ENCODE data around the gene FIGNL2.

Gene FIGNL2

DNA sequence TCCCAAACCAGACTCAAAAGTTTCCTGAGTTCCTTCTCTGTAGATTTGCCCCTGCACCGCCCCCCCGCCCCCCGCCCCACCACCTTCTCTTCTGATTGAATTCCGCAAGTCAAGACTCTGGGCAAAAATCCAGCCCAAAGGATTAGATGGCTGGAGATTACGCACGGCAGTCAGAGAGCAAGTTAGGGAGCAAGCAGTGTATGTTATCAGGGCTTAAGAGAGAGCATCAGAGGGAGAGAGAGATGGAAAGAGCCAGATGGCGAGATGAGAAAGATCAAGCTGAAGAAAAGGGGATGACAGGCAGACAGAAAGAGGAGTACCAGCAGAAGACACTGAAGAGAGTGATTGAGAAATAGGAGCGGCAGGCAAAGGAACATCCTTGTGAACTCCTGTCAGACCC is 25.5 kb upstream of the FIGNL2 start:
- DNase-seq (ENCODE audit: low read depth in 3 of 3), result no peak

DNA sequence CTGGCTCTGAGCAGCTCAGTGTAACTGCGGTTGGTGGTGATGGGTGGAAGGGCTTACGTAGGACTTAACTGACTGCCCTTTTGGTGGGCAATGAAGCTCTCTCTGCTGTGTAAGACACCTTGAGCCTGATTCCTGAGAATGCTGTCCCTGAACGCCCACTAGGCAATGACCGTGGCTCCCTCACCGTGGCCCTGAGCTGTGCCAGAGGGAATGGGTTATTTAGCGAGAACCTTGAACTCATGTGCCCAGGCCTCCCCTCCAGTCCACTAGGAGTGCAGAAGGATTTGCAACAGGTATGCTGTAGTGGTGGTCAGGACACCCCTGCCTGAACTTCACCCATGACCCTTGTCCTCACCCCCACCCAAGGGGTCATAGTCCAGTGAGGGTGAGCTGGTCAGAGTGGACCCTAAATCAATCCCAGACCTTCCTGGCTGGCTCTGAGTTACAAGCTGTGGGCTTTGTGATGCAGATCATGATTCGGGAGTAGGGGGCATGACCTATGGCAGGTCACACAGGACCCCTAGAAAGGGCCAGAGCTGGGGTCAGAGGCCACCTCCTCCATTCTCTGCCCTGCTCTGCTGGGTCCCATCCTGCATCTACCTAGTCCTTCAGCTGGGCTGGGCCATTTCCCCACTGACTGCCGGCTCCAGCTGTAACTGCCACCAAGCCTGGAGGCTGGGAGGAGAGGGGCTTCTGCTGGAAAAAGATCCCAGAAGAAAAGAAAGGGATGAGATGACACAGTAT is 24.9 kb upstream of the FIGNL2 start:
- no peak for DNase-seq (ENCODE audit: low read depth in 3 of 3)

DNA sequence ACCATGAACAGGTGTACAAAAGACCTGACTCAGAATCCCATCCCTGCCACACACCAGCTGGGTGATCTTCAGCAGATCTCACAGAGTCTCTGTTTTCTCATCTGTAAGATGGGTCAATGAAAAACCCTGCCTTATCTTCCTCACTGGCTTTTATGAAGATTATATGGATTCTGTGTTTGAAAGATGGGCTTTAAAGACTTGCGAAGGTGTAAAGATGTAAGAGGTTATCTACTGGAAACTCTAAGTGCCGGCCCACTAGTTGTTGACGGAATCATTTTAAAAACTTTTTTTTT is 24.1 kb upstream of the FIGNL2 start:
- no peak for DNase-seq (ENCODE audit: low read depth in 3 of 3)

DNA sequence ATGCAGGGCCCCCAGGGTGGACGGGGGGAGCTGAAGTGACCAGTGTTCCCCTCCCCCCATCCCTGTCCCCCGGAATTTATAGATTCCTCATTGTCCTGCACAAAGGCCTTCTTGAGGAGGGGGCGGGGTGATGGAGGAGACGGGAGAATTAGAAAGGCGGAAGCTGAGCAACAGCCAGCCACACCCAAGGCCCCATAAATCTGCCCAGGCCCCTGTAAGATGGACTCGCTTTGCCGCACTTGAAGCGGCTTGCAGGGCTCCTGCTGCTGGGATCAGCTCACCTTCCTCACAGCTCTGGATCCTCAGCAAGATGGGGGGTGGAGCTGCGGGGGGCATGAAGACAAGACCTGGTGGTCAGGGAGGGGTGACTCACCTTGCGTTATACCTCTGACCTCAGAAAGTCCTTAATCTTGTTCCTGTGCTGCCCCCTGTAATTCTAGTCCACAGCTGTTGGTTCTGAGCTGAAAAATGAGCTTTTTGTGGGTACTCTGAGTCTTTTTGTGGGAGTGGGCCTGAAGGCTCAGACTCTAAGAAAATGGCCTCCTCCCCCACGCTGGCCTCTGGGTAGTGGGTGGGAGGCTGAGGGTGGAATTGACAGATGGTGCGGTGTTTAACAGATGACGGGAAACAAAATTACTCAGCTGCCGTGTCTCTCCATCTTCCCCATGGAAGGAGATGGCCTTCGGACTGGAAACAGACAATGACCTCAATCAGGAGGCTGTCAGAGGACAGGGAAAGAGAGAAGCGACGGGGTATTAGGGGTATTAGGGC is 23.6 kb upstream of the FIGNL2 start:
- no peak for DNase-seq (ENCODE audit: low read depth in 3 of 3)

DNA sequence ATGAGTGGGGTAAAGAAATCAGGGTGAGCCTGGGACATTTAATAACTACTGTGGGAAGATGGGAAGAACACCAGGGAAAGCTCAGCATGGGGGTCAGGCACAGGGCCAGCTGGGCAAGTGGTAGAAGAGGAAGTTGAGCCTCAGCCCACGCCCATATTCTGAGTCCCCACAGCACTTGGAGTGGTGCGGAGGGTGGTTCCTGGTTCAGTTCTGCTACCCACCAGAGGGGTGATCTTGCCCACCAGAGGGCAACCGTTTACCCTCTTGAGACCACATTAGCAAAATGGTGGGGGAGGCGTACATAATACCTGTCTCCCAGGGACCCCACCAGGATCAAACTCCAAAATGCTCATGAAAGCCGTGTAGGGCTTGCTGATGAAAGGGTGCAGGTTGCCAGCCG is 22.6 kb upstream of the FIGNL2 start:
- DNase-seq (ENCODE audit: low read depth in 3 of 3), result no peak

DNA sequence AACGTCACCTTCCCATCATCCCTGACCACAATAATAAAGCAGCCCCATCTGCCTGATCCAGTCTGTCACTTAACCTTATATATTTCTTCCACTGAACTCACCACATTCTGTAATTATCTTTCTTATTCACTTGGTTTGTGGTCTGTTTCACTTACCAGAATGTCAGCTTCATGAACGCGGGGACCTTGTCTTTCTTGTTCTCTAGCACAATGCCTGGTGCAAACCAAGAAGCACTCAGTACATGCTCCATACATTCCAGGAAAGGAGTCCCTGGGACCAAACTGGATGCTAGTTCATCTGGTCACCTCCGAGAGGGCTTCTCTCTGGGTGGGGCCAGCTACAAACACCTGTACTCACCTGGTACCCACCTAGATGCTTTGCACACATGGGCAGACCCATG is 22.0 kb upstream of the FIGNL2 start:
- no peak for DNase-seq (ENCODE audit: low read depth in 3 of 3)

DNA sequence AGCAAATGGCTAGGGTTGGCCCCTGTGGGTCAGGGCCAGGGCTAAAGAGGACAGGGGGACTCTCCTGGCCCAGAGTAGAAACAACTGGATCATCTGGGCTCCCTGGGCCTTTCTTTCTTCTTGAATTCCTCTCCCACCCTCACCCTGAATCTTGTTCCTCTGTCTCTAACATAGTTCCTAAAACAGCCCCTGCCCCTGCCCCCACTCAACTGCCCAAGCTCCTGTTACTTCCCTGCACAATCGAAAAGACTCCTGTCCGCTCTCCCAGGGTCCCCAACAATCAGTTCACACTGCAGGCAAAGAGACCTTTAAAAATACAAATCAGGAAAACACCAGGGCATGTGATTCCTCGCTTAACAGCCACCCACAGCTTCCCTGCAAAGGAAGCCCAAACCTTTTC is 21.4 kb upstream of the FIGNL2 start:
- no peak for DNase-seq (ENCODE audit: low read depth in 3 of 3)

DNA sequence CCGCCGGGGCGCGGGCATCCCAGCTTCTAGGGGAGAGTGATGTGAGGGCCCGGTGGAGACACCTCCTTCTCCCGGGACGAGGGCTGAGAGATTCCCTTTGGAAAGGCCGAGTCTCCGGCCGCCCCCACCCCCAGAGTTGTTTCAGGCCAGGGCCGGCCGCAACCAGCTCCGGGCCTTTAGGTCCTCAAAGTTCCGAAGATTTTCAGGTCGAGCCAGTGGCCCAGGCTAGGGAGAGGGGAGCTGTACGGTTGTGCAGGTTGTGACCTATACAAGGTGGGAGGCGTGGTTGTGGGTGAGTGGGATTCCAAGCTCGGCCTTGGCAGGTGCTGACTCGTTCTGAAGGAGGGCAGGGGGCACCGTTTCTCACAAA is 21.0 kb upstream of the FIGNL2 start:
- DNase-seq (ENCODE audit: low read depth in 3 of 3), result no peak

DNA sequence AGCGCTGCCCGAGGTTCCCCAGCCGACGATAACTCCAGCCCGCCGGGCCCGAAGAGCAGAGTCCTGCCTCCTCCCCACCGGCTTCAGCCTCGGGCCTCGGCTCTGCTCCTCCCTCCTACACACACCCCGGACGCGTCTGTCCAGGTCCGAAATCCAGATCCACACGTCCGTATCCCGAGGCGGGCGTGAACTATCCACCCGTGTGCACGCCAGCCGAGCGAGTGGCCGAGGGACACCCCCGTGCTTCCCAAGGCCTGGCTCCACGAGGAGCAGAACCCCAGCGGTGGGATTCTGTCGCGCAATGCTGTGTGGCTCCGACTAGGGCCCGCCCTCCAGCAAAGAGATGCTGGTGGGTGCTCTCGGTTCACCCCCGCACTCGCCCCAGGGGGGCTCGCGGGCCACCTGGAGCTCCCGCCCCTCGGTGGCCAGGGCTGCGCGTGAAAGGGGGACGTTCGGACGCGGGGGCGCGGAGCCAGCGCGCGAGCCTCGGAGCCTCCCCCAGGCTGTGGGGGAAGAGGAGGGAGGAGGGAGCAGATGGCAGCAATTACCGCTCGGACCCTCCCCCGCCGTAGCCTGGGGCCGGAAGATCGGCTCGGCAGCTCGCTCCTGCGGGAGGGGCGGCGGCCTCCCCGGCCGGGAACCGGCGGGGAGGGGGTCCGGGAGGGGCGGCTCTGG is 20.4 kb upstream of the FIGNL2 start:
- DNase-seq (ENCODE audit: low read depth in 3 of 3), result no peak

DNA sequence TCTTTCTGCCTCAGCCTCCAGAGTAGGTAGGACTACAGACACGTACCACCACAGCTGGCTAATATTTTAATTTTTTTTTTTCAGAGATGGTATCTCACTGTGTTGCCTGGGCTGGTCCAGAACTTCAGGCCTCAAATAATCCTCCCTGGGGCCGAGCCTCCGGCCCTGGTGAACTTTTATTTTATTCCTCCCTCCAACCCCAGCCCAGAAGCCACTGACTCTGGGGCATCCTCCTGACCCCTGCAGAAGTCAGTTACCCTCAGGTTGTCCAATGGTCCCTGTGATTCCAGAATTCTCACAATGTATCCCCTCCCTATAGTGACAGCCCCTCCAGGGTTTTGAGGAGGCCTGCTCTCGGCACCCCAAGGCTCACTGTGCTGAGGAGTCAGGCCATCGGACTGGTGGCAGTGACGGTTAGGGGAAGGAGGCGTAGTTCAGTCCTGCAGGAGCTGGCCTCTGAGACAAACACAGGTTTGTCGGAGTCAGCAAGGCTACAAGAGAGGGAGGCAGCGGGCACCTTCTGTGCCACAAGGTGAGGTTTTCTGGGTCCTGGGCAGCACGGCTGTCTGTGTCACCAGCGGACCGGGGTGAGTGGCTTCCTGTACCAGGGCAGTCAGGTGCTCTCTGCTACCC is 19.4 kb upstream of the FIGNL2 start:
- DNase-seq (ENCODE audit: low read depth in 3 of 3), result no peak

DNA sequence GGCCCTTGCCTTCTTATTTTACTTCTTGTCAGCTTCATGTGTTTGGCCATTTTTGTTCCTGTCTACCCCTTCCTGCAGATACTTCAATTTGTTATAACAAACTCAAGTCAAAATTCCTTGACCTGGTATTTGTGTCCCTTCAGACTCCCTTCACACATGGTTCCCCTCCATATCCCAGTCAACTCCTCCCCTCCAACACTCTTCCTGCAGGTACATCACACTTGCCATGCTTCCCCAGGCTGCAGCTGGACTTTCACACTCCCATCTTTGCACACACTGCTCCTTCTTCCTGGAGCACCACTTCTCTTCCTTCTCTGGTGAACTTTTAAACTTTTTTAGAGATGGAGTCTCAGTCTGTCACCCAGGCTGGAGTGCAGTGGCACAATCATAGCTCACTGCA is 18.9 kb upstream of the FIGNL2 start:
- DNase-seq (ENCODE audit: low read depth in 3 of 3), result no peak

DNA sequence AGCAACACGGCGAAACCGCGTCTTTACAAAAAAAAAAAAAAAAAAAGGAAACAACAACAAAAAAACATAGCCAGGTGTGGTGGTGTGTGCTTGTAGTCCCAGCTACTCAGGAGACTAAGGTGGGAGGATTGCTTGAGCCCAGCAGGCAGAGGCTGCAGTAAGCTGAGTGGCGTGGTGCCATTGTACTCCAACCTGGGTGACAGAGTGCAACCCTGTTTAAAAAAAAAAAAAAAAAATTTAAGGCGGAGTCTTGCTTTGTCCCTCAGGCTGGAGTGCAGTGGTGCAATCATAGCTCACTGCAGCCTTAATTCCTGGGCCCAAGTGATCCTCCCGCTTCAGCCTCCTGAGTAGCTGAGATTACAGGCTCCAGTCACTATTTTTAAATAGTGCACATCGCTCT is 18.2 kb upstream of the FIGNL2 start:
- DNase-seq (ENCODE audit: low read depth in 3 of 3), result no peak

DNA sequence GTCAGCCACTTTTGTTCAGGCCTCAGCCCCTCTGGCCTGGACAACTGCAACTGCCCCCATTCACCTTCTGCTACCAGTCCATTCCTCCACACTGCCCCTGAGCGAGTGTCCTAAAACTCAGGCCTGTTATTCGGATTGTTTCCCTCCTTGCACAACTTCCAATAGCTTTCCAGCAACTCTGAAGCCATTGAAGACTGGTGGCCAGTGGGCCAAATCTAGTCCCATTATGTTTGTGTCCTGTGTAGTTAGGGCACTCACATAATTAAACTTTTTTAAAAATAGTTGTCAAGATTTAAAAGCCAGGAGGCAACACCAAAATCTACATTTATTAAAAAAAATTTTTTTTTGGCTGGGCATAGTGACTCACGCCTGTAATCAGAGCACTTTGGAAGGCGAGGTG is 17.8 kb upstream of the FIGNL2 start:
- no peak for DNase-seq (ENCODE audit: low read depth in 3 of 3)

DNA sequence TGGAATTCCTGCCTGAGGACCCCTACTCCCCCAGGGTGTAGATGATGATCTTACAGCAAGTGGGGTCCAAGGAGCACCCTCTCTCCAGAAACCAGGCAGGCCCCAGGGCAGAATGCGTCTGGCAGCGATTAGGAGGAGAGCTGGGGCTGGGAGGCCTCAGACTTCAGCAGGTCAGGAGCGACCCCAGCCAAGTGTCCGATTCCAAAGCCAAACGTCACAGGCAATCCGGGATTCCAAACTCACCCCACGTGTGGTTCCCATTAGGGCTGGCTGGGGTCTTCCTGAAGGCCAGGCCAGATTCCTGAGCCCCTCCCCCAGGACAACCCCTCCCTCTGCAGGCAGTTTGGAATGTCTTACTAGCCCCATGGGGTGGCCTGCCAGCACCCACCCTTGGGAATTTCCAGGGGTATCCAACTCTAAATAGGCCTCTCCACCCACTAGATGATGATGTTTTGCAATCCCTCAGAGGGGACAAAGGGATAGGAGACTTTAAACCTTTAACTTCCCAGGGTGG is 17.3 kb upstream of the FIGNL2 start:
- no peak for DNase-seq (ENCODE audit: low read depth in 3 of 3)

DNA sequence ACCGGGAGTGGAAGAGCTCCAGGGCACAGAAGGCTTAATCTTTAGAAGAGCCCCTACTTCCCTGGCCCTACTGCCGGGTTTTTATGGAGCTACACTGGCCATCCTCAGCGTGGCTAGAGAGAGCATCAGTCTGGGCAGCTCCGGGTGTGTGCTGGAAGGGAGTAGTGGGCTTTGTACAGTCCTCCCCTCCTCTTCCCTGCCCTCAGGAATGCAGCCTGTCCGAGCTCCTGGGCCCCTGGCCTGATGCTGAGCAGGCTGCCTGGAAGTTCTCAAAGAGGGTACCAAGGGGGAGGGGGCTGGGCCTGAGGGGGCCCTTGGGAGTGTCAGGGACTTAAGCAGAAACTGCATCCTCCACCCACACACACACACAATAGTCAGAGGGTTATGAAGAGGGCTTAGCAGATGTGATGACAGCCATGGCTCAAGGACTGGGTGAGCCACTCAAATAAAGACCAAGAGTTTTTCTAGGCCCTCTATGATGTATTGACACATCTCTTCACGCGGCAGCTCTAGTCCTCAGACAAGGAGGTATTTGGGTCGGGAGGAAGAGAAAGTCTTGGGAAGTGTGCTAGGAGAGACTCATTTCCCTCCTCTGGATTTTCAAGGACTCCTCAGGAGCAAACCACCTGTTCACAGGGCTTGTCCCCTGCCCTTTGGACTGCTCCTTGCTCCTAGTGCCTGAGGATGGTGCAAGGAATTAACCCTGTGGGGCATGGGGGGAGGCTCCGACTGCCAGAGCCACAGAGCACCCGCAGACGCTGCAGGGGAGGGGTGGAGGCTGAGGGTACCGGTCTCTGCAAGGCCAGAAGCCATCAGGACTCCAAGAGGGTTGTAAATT is 16.5 kb upstream of the FIGNL2 start:
- DNase-seq (ENCODE audit: low read depth in 3 of 3), result no peak

DNA sequence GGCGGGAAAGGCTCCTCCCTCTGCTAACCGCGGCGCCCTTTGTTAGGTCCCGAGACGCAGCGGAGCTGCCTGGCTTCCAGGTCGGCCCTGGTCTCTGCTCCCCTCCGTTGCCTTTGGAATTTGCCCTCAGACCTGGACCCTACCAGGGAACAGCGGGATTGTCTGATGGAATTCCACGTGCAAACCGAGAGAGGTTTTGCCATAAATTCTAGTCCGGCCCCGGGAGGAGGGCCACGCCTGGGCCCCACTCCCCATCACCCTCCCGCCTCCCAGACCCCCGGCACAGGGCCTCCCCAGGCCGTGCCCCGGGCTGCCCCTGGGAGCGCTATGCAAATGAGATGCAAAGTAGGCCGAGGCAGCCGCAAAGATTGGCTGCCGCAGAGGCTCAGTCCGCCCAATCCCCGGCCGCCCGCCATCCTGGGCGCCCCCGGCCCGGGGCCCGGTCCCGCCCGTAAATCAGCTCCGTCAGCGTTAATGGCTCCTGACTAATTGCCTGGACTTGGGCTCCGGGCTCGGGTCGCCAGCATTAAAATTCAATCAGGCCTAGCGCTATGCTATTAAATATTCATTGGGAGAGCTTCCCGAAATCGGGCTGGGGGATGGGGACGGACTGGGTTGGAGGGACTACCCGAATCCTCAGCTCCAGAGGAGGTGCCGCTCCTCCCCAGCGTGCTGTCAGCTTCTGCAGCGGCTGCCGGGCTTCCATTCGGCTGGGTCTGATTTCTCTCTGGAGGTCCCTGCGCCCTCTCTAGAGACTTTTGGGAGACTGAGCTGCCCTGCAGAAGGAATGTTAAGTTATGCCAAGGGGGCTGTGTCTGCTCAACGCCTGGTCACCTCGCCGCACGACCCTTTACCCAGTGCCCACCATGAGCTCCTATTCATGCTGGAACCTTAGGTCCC is 15.7 kb upstream of the FIGNL2 start:
- no peak for DNase-seq (ENCODE audit: low read depth in 3 of 3)

DNA sequence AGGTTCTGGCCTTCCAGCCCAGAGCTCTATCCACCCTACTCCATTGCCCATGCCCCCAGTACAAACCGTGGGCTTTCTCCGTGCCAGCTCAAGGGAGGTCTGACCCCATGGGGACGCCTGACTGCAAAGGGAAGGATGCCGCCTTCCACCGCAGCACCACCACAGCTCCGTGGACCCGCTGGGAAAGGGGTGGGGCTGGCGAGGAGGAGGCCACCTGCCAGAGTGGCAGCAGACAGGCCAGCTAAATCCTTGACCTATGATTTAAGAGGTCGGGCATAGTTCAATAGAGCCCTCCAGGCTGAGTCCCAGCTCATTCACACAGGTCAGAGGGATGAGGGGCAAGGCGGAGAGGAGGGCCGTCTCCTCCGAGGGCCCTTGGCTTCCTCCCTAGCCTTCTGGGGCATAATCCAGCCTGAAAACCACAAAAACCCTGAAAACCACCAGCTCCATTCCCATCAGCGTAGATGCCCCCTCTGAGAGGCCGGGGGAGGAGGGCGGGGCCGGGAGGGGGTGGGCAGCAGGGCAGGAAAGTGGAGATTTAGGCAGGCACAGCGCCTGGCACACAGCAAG is 14.9 kb upstream of the FIGNL2 start:
- no peak for DNase-seq (ENCODE audit: low read depth in 3 of 3)

DNA sequence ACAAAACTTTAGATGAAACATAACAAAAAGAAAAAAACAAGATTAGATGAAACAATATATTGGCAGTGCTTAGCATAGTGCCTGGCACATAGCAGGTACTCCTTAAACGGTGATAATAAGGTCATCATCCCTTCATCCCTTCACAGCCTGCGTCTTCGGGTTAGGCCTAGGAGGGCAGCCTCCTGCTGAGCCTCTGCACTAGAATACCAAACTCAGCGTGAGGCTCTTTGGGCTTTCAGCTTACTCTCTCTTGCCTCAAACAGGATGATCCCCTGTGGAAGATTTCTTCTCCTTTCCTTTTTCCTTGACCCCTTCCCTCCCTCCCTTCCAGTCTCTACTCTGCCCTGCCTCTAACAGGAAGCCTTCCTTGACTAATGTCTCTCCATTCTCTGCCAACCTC is 14.4 kb upstream of the FIGNL2 start:
- DNase-seq (ENCODE audit: low read depth in 3 of 3), result no peak

DNA sequence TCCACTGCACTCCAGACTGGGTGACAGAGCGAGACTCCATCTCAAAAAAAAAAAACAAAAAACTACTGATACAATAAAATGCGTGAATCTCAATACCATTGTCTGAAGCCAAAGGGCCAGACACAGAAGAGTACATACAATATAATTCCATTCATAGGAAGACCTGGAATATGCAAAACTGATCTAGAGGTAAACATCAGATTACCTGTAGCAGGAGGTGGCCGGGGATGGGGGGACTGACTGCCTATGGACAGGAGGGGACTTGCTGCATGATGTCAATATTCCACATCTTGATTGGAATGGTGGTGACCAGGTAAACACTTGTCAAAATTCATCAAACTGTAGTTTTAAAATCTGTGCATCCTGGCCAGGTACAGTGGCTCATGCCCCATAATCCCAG is 12.5 kb upstream of the FIGNL2 start:
- no peak for DNase-seq (ENCODE audit: low read depth in 3 of 3)
